ENCODE results near the gene UGGT2. TPM values are rescaled to one million over a fixed set of nuclear protein-coding genes. Genes with fewer than 3 reads are reported as not detected.

The UGGT2 gene
- total and polyA plus RNA-seq, 2 of the 13 experiments (the other 11 are each of a cell fraction or from before 2014, with no cell fraction given): 13.2 to 27.1 TPM

DNA sequence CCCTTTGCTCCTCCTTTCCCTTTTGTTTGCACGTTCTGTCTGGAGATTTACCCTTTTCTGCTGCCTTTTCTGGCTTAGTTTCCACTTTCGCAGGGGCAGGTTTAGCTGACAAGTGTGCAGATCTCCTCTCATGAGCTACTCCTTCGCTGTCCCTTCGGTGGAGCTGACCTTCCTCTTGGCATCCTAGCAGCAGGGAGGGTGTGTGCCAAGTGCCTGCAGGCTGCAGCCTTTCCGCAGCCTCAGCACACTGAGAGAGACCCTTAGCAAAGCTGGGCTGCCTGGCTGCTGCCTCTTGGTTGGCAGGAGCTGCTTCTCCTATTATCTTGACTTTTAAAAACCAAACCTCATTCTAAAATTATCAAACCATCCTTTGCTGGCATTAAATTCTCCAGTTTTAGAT is 243.8 kb downstream of the UGGT2 start:
- TF ChIP-seq ONECUT2 (CRISPR knock-in tag; IDR thresholded peaks at IDR 0.05) (no peak), ATF1 (CRISPR knock-in tag; IDR thresholded peaks at IDR 0.05) (no peak), ZNF552 (CRISPR knock-in tag; IDR thresholded peaks at IDR 0.05; ENCODE audit: borderline replicate concordance) (no peak), PITX1 (CRISPR knock-in tag; IDR thresholded peaks at IDR 0.05) (no peak), ZNF720 (CRISPR knock-in tag; IDR thresholded peaks at IDR 0.05) (no peak), SMYD3 (CRISPR knock-in tag; IDR thresholded peaks at IDR 0.05) (no peak), NFKB2 (CRISPR knock-in tag; IDR thresholded peaks at IDR 0.05; ENCODE audit: borderline replicate concordance) (no peak), JUNB (CRISPR knock-in tag; IDR thresholded peaks at IDR 0.05; ENCODE audit: borderline replicate concordance) (no peak)
- TF ChIP-seq, protein P1, sequence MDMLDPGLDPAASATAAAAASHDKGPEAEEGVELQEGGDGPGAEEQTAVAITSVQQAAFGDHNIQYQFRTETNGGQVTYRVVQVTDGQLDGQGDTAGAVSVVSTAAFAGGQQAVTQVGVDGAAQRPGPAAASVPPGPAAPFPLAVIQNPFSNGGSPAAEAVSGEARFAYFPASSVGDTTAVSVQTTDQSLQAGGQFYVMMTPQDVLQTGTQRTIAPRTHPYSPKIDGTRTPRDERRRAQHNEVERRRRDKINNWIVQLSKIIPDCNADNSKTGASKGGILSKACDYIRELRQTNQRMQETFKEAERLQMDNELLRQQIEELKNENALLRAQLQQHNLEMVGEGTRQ (IDR thresholded peaks at IDR 0.05; ENCODE audit: low read depth, low read length): no peak
- TF ChIP-seq, protein P1 (CRISPR knock-in tag; IDR thresholded peaks at IDR 0.05; ENCODE audit: borderline replicate concordance): no peak
- no peak overlapping the region for H3K9ac ChIP-seq (ENCODE audit: insufficient read depth, low read depth, low read length)
- H3K4me1 ChIP-seq (ENCODE audit: insufficient read depth, low read length): peaks cover 3% of the 10 kb centered on the region; the same call in 1 of the 2 replicates
- H3K27ac ChIP-seq (ENCODE audit: extremely low read length, insufficient read depth, low read length): no peak overlapping the region
- H3K4me2 ChIP-seq (ENCODE audit: low read depth, low read length): no peak overlapping the region
- no peaks in the 10 kb centered on the region for H3K79me2 ChIP-seq (ENCODE audit: insufficient read depth, low read length)
- no peak overlapping the region for H3K4me3 ChIP-seq (replicated peaks in 1 of 3; ENCODE audit: insufficient read depth in 1 of 3, low read depth in 2 of 3, low read length in 3 of 3)
- DNase-seq (ENCODE audit: low spot score) (no peak), FAIRE-seq (no peak), ATAC-seq (no peak)
- ChIA-PET CTCF (ENCODE audit: low intra/inter-chr PET ratio, low total read pairs) (no interaction called here), POLR2A (no interaction called here)
- H2AFZ ChIP-seq (ENCODE audit: low read length): no peak overlapping the region
- H3K27me3 ChIP-seq (ENCODE audit: control insufficient read depth in 1 of 2, insufficient read depth in 2 of 2, low read length in 2 of 2): no peaks in the 10 kb centered on the region
- in situ Hi-C loops (cut with HindIII; ENCODE audit: extremely low pct_ligation_motif_present, low pct_unique_long_range_greater_than_20kb) (no loop called here), intact Hi-C loops (cut with micrococcal nuclease; ENCODE audit: unreplicated experiment) (no loop called here)
- 99% methylated on average over 5 of the region's 5 CpGs for WGBS (ENCODE audit: low lambda C conversion rate)
- H4K20me1 ChIP-seq (ENCODE audit: insufficient read depth, low read length): no peaks in the 10 kb centered on the region
- no peaks in the 10 kb centered on the region; the same call in 1 of the 2 replicates for H3K9me3 ChIP-seq (ENCODE audit: low read length)
- 0 out of 5 replicates have a peak, but pooled peaks cover 0 to 6% of the 10 kb centered on the region in 2 experiments for H3K36me3 ChIP-seq (replicated peaks in 1 of 2; ENCODE audit: control insufficient read depth in 1 of 2, insufficient read depth in 2 of 2, low read length in 2 of 2)
- BruUV-seq (replicated peaks): no TSS peak
